Peyer's patch (tissue), 4 donors: Measurements from ENCODE around the gene CDC42BPG. TPM values are rescaled to one million over a fixed set of nuclear protein-coding genes. Genes with fewer than 3 reads are reported as not detected.

ENCODE experiments used
- DNase-seq, 3 donors: peaks; one replicate each; pipeline ENCODE4 v3.0.0-alpha.2; 2017 to 2019
- H3K27ac ChIP-seq, 4 donors: fragments of 200-600 bp; sonication (generic); one replicate each; pipeline ENCODE4 v1.5.1; 2016 to 2019
- H3K27me3 ChIP-seq, 2 donors: fragments of 200-600 bp; sonication (generic); one replicate each; pipeline ENCODE4 v1.5.1; 2019
- H3K36me3 ChIP-seq, 3 donors: fragments of 200-600 bp; sonication (generic); one replicate each; pipeline ENCODE4 v1.5.1; 2016 to 2019
- H3K4me1 ChIP-seq, 4 donors: fragments of 200-600 bp; sonication (generic); one replicate each; pipeline ENCODE4 v1.5.1; 2016 to 2019
- H3K4me3 ChIP-seq, 4 donors: fragments of 200-600 bp; sonication (generic); 1 replicate in 3 of 4; 2 replicates in 1 of 4; pipeline ENCODE4 v1.5.1; 2016 to 2019; ENCODE audit warnings: mild to moderate bottlenecking in 1 of 4
- H3K9me3 ChIP-seq, 4 donors: fragments of 200-600 bp; sonication (generic); one replicate each; pipeline ENCODE4 v1.5.1; 2016 to 2019; ENCODE audit warnings: mild to moderate bottlenecking in 1 of 4
- POLR2A ChIP-seq, 2 donors: fragments of 450-650 bp; IDR thresholded peaks; one replicate each; pipeline ENCODE4 v1.5.1; 2017; ENCODE audit warnings: antibody characterized with exemption in 2 of 2, mild to moderate bottlenecking in 2 of 2, moderate library complexity in 2 of 2
- total RNA-seq, 4 donors: library from RNA; depleted of rRNA; stranded (reverse); fragments of >200 nt; gene quantifications; one replicate each; pipeline ENCODE4 v1.1.0, GENCODE V29; 2016
- TF ChIP-seq, protein P1 (sequence below), 6 experiments: fragments of 450-650 bp in 4 of 6; fragments of 200-600 bp in 2 of 6; sonication (generic) in 1 of 6; IDR thresholded peaks; one replicate each; pipeline ENCODE4 v1.5.1; 2017 to 2019; ENCODE audit warnings: antibody characterized with exemption in 6 of 6, mild to moderate bottlenecking in 3 of 6, moderate library complexity in 1 of 6

Gene CDC42BPG
- total RNA-seq, 4 donors from 2014 or later: 25.6 to 78.6 (median 52.1) TPM

DNA sequence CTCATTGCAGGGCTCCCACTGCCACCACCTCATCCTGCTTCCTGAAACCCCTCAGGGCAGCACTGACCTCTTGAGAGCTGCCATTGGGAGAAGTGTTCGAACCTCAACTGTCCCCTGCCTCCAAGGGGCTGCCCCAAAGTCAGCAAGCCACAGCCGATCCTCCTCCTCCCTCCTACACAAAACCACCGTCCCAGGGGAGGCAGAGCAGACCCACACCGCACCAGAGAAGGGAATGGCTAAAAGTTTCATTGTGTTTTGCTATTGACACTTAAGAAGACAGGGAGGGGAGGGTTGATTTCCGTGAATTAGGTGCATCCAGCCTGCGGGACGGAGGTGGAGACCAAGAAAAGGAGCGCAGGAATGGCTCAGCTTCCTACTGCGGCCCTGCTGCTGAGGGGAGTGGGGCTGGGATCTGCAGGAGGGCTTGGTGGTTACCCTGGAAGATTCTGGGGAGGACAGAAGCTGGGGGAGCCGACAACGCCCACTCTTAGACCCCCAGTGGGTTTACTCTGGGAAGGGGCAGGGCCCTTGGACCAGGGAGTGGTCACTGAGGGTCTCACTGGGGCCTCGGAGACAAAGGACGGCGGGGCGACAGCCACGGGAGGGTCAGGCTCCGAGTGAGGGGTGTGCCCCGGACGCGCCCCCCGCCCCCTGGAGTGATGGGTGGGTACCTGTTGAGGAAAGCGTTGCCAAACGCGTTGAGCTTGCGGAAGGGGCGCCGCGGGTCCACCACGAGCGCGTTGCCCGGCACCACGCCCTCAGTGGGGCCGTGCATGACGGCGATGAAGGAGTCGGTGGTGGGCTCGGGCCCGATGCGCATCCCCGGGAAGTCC lies 33.2 kb upstream of the CDC42BPG start:
- Histone ChIP-seq H3K4me1 (peaks cover 0 to 71% (median 35%) of the 10 kb centered on the region in 4 donors), H3K27ac (peak overlapping the region; percentile 81 to 94 (median 88)), H3K36me3 (peaks cover 0 to 19% (median 0%) of the 10 kb centered on the region in 3 donors), H3K27me3 (no peaks in the 10 kb centered on the region), H3K9me3 (no peaks in the 10 kb centered on the region), H3K4me3 (peak overlapping the region; percentile 78 to 81 (median 78))
- peak in 2 of 3 donors; percentile 51 to 69 for DNase-seq
- no peak for TF ChIP-seq POLR2A (IDR thresholded peaks at IDR 0.05)
- TF ChIP-seq, protein P1, sequence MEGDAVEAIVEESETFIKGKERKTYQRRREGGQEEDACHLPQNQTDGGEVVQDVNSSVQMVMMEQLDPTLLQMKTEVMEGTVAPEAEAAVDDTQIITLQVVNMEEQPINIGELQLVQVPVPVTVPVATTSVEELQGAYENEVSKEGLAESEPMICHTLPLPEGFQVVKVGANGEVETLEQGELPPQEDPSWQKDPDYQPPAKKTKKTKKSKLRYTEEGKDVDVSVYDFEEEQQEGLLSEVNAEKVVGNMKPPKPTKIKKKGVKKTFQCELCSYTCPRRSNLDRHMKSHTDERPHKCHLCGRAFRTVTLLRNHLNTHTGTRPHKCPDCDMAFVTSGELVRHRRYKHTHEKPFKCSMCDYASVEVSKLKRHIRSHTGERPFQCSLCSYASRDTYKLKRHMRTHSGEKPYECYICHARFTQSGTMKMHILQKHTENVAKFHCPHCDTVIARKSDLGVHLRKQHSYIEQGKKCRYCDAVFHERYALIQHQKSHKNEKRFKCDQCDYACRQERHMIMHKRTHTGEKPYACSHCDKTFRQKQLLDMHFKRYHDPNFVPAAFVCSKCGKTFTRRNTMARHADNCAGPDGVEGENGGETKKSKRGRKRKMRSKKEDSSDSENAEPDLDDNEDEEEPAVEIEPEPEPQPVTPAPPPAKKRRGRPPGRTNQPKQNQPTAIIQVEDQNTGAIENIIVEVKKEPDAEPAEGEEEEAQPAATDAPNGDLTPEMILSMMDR (IDR thresholded peaks at IDR 0.05): no peak

DNA sequence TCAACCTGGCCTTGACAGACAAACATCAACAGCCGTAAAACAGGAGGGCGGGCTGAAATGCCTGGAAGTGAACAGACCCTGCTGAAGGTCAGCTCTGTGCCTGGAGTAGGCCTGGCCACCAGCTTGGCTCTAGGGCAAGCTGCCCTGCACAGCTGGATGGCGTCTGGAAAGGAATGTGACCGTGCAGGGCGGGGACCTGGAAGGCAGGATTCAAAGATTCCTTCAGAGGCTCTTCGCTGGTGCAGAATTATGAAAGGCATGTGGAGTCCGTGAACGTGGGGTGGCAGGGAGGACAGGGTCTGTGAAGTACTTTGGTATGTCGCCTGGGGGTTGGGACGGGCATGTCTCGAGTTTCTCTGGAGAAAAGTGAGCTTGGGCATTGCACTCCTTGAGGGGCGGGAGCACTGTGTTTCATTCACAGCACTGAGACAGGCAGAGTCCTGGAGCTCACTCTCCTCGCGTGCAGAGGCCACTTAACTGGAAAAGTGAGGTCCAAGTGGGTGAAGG lies 32.4 kb upstream of the CDC42BPG start:
- peak in 2 of 3 donors; percentile 37 to 75 for DNase-seq
- Histone ChIP-seq H3K4me3 (peak overlapping the region; percentile 78 to 81 (median 78)), H3K4me1 (peaks cover 3 to 78% (median 42%) of the 10 kb centered on the region in 4 donors), H3K27ac (peak overlapping the region; percentile 81 to 94 (median 88)), H3K9me3 (no peaks in the 10 kb centered on the region), H3K27me3 (no peaks in the 10 kb centered on the region), H3K36me3 (peaks cover 0 to 27% (median 0%) of the 10 kb centered on the region in 3 donors)
- no peak for TF ChIP-seq POLR2A (IDR thresholded peaks at IDR 0.05)
- TF ChIP-seq, protein P1 (IDR thresholded peaks at IDR 0.05): no peak

DNA sequence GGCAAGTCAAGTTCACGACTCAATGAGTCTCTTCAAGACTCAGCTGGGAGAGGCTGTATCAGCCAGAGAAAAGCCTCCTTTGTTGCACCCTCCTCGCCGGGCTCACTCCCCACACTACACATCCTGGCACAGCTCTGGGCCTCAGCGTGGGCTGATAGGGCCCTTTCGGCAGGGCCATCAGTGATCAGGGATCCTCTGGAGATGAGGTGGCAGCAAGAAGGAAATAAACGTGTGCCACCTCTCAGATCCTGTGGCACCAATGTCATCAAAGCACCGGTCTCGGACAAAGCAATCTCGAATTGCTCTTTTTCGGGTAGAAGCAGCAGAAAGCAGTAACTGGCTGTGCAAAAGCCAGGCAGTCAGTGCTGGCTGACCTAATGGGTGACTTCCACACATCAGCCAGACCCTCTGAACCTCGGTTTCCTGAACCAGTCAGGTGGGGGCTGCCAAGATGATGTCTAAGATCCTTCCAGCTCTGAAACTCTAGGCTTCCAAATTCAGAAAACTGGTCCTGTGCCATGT lies 31.8 kb upstream of the CDC42BPG start:
- DNase-seq: peak in 1 of 3 donors; percentile 33
- Histone ChIP-seq H3K9me3 (no peaks in the 10 kb centered on the region), H3K36me3 (peaks cover 0 to 30% (median 0%) of the 10 kb centered on the region in 3 donors), H3K4me1 (peaks cover 9 to 84% (median 47%) of the 10 kb centered on the region in 4 donors), H3K4me3 (peak overlapping the region; percentile 78 to 81 (median 78)), H3K27me3 (no peaks in the 10 kb centered on the region), H3K27ac (peak overlapping the region; percentile 81 to 94 (median 88))
- TF ChIP-seq POLR2A (IDR thresholded peaks at IDR 0.05): no peak
- TF ChIP-seq, protein P1 (IDR thresholded peaks at IDR 0.05): no peak

DNA sequence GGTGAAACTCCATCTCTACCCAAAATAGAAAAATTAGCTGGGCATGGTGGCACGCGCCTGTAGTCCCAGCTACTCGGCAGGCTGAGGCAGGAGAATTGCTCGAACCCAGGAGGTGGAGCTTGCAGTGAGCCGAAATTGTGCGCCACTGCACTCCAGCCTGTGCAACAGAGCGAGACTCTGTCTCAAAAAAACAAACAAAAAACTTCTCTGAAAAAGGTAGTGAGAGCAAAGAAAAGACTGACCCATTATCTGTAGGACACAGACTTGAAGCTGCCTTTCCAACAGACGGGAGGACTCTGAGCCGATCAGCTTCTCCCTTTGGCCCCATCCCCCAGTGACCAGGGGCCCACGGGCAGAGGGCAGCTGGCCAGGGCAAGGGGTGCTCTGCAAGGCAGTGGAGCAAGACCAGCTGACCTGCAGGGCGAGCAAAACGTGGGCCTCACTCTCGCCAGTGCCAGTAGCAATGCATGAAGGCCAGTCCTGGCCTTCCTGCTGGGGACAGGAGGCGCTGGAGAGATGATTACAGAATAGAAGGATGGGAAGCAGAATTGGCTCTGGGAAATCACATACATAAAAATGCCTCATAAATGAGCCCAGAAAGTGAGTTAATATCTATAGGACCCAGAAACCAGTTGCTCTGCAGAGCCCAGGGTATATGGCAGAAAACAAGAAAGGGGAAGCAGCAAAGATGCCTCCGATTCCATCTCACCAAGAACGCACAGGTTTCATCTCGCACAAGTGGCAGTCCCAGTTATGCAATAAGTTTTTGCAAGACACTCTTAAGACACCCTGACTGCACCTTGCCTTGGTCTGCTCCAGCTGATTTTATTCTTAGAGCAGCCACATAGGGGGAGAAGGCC lies 31.1 kb upstream of the CDC42BPG start:
- Histone ChIP-seq H3K4me1 (peaks cover 15 to 84% (median 51%) of the 10 kb centered on the region in 4 donors), H3K27ac (peak overlapping the region; percentile 81 to 94 (median 88)), H3K9me3 (no peaks in the 10 kb centered on the region), H3K27me3 (no peaks in the 10 kb centered on the region), H3K4me3 (peak overlapping the region; percentile 78 to 81 (median 78)), H3K36me3 (peaks cover 0 to 36% (median 0%) of the 10 kb centered on the region in 3 donors)
- TF ChIP-seq POLR2A (IDR thresholded peaks at IDR 0.05): no peak
- TF ChIP-seq, protein P1 (IDR thresholded peaks at IDR 0.05): no peak
- DNase-seq: peak in 1 of 3 donors; percentile 37
